ENCODE data around the gene MCC.

MCC gene

DNA sequence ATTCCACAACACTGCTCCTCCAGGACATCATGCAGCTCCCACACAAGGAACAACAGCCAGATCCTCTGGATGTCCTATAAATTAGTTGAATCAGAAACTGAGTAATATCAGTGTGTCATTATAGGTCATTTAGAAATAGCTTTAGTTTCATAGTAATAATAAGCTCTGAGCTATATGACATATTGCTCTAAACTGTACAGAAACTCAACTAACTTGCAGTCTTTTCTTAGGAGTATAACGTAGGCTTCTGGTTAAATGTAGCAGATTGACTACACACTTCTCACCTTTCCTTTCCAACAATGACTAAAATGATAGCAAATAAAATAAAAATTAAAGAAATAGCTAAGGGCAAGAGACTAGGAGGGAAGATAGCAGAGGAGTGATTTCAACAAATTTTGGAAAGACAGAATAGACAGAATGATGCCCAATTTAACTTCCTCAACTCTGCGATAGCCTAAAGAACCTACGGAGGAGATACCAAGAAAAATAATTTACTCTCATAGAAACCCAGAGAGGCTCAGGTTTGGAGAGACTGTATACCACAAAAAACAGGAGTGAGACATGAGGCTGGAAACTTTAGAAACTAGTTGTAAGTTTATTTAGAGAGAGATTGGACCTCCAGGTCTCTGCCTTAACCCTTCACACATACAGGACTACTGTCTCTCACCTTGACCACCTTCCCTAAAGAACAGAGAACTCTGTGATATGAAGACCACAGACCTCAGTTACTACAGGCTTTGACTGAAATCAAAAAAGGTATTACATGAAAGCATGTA lies 247.1 kb downstream of the MCC start:
- no peak for DNase-seq

DNA sequence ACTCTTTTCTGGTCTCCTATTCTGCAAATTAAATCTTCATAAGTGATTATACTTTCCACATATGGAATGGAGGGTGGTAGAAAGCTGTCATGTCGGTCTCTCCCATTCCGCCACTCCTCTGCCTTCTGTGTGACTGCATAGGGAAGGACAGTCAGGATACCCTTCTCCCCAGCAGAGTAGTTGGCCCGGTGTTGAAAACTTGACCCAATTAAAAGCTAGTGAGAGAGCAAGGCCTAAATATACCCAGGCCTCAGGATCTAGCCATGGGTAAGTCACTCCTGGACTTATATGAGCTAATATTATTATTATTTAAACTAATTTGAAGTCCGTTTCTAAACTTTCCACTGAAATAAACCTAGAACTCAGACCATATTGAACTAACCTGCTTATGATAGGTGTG lies 248.2 kb downstream of the MCC start:
- DNase-seq = no peak

DNA sequence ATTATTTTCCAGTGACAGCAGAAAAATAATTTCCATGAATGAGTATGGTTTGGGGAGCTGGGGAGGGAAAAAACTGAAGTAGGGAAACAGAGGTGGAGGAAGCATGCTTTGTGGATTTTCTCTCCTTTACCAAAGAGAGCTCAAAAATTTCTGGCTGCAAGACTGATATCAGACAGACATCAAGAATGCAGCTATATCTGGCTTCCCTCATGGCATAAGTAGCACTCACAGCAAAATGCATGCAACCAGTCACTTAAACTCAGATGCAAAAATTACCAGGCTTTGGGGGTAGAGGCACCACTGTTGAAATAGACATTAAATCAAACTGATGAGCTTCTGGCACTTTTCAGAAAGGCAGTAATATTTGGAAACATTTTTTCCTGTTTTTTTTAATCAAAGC lies 250.4 kb downstream of the MCC start:
- DNase-seq = peak; percentile 42

DNA sequence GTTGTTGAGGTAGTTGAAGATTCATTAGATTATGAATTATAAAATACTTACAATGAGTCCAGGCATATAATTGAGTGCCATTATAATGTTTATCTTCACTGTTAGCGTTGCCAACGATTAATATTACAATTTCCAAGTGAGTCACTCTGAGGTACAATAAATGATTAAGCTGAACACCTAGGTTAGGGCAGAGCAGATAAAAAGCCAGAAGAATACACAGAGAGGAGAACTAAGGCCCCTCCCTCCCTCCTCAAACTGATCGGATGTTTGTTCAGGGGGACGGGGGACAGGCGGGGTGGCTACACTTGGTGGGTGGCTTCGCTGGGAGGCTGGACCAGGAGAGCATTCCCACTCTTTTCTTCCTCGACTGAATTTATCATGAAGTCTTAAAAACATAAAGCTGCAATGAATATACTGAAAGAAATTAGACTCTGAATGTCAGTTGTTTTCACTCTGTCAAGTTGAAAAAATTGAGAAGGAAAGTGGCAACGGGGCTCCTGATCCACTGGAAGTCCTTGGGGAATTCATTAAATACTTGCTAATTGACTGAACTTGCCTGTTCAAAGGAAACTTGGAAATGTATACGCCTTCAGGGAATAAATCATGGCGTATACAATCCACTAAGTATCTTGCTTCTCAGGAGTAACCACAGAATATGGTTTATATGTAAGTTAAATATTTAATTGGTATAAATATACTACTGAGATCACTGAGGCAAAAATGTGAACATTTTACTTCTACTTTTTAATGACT lies 251.5 kb downstream of the MCC start:
- peak; percentile 94 for DNase-seq

DNA sequence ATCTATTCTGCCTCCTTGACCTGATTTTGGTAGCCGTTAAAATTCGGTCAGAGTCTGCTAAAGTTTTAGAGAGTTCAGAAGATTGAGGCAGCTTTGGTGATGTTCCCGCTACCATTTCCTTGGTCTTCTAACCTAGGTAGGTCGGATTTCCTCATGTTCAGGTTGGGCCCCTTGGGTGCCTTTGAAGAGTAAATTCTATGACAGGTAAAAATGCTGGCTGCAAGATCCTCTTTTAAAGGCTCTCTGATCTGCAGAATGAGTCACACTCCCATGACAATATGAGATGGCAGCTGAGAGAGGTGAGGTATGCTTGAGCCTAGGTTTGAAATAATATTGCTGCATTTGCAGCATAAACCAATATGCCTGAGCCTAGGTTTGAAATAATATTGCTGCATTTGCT lies 252.4 kb downstream of the MCC start:
- peak; percentile 65 for DNase-seq

DNA sequence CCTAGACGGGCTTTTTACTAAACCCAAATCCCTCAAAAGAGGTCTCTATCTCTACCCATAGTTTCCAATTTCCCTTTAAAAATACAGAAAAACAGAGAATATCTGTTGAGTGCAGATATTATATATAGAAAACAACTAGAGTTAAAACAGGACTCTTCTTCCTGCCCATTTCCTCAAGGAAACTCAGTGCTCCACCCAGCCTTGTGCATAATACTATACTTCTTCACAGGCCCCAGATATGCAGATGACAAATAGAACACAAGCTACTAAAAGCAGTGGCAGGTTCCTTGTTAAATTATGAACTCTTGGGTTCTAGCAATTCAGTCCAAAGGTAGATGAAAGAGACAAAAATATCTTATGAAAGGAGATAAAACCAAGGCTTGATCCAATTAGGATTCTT lies 253.7 kb downstream of the MCC start:
- no peak for DNase-seq

DNA sequence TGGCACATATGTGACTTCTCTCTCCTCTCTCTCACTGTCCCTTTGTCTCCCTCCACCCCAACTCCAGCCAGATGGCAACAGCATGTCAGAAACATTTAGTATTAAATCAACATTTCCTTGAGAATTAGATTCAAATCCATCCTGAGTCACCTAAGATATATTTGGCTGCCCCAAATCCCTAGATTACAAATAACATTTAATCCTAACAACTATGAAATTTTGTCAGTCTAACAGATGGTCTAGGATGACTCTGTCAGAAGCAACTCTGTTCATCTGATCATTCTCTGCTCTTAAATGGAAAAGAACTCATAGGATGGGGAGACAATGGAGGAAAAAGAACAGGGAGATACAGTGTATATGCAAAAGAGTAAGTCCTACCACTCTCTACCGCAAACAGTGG lies 254.6 kb downstream of the MCC start:
- DNase-seq = peak; percentile 64

DNA sequence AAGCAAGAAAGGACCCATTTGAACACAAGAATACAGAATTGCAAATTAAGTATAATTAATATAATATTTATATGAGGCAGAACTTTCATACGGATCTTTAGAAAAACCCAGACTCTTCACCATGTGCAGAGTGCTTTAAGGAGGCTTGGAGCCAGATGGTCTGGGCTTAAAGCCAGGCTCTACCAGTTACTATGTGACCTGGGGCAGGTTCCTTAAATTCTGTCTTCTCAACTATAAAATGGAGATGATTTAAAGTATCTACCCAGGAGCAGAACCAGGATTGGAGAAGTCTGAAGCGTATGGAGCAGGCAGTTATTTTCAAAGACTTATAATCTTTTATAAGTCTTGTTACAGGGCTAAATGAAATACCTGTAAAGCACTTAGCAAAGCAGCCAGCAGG lies 255.6 kb downstream of the MCC start:
- DNase-seq = peak; percentile 82

DNA sequence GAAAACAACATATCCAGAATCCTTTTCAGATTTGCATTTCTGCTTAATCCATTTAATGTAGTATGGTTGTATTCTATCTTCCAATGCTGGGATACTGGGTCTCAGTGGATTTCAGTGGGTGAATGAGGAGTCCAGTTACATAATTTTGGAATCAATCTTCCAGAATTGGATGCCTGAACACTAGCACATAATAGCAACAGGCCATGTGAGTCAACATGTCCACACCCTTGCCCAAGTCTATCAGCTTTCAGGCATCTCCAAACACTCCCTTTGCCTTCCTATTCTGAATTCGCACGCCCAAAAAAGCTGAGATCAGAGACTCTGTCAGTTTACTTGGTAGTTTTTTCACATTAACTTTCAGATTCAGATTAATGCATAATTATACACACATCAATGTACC lies 256.0 kb downstream of the MCC start:
- peak; percentile 64 for DNase-seq

DNA sequence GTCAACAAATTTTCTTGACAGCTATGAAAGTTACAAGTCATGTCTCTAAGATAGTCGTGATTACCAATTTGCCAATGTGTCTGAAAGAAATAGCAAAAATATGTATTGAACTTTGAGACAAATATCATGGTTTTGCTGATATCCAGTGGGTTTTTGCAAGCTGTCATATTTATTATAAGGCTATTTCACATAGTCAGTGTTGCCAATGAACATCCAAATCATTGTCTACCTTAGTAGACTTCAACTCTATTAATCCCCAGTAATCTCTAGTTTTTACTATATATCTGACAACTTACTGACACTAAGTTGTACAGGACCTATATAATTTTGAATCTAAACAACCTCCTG lies 256.6 kb downstream of the MCC start:
- DNase-seq = no peak

DNA sequence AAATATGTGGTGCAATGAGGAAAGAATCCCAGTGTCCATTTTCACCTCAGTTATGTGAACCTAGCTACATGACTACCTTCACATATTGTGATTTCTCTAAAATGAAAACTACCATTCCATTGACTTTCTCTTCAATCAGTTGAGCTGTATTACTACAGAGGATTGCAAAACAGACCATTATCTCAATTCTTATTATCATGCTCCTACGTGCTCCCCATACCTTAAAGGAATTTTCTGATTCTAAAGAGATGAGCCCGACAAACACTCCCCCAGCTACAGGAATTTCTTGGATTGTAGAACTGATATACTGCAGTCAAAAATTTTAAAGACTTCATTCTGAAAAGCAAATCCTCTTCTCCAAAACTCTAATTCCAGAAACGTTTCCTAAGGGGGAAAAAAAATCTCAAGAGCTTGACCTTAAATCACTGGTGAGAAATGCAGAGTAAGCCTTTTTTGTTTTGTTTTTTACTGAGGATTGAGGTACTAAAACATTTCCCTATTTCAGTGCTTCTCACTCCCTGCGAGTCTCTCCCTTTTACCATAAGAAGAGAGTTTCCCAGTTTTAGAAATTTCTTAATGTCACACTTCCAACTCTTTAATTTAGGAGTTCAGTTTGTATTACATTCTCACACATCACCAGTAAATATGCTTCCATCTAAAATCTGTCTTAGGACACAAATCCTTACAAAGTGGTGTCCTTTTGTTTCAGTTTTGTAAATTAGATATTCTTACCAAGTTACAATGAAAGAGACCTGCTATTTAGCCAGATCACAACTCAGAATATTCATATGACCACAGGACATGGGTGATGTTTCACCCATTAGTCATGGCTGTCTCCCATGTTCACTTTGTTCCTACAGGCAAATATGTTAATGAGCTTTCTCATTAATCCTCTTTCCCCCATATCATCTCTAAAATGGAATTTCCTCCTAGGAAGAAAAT lies 257.3 kb downstream of the MCC start:
- DNase-seq = no peak

DNA sequence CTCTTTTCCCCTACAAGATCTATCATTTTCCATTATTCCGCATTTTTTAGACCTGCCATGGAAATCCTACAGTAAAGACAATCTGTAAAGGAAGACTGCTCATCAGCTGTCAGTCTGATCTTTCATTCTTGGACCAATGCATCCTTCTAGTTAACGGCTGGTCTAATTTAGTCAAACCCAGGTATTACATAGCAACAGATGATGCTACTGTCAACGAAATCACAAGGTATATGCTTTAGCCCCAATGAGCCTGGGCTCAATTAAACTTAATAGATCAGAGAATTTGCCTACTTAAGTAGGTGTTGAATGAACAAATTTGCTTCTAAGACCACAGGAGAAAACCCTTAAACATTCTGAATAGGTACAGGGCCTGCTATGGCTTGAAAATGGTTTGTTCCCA lies 260.5 kb downstream of the MCC start:
- DNase-seq = peak; percentile 51

DNA sequence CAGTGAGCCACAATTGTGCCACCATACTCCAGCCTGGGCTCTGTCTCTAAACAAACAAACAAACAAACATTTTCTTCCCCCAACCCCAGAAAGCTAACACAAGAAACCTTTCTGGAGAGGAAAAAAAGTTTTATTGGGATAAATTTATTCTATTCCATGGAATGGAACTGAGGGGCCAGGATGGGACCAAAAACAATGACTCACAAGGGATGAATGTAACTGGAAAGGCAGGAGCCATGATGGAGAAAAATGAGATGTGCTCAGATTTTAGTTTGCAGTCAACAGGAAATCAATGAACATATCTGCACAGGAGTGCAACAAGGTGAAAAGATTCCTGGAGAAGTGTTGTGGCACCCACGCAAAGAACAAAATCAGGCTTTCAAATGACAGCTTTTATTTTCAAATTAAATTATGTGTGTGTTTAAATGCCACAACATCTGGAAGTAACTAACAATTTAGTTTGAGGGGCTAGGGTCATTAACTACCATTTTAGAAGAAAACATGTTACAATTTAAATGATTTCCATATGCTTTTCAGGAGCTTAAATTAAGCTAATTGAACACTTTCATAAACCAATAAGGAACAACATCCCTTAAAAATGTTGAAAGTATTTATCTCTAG lies 262.0 kb downstream of the MCC start:
- no peak for DNase-seq

DNA sequence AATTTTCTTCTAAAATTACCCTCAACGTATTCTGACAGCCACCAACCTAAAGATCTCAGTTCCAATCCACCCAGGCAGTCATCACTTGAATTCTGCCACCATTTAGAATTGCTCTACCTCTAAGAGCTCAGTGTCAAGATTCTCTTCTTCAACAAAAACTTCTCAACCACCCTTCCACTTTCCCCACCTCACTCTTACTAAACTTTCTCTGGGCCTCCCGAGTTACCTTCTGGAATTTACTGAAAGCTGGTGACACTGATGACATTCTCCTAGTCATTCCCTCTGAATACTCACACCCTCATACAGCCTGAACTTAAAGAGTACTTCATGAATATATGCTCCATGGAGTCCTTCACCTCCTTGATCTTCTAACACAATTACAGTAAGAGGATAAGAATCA lies 263.0 kb downstream of the MCC start:
- no peak for DNase-seq

DNA sequence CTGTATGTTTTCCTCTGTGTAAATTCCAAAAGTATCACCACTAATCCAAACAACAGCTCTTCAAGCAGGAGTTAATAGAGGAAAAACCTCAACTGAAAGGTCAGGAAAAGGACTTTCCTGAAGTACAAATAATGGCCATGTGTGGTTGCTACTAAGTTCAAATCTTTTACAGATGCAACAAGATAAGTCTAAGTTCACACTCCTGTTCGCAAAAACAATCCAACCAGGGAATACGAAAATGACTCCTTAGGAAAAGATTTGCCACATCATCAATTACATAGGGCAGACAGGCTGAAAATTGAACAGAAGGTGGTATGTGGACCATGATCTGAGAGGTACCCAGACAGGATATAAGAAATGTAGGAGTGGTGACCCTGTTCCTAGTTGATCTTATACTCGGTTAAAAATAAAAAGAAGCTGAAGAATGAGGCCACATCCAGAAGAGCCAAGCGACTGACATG lies 263.6 kb downstream of the MCC start:
- no peak for DNase-seq

DNA sequence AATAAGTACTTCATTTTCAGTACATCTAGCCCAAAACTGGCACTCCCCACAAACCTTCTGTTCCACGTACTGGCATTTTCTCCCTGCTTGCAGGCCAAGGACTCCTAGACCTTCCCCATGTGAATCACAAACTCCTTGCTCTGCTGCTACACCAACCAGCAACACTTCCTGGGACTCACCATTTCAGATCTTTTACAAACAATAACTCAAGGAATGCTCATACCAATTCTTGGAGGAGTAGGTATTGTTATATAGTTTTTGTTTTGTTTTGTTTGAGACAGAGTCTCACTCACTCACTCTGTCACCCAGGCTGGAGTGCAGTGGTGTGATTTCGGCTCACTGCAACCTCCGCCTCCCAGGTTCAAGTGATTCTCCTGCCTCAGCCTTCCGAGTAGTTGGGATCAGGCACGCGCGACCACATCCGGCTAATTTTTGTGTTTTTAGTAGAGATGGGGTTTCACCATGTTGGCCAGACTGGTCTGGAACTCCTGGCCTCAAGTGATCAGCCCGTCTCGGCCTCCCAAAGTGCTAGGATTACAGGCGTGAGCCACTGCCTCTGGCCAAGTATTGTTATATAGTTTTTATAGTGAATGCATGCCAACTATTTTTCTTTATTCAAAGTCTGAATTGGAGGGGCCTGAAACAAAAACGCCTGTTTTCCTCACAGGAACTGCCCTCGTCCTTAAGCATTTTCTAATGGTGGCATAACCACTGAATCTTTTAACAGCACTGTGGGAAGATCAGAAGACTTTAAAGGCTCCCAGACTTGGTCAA lies 264.2 kb downstream of the MCC start:
- DNase-seq = no peak

DNA sequence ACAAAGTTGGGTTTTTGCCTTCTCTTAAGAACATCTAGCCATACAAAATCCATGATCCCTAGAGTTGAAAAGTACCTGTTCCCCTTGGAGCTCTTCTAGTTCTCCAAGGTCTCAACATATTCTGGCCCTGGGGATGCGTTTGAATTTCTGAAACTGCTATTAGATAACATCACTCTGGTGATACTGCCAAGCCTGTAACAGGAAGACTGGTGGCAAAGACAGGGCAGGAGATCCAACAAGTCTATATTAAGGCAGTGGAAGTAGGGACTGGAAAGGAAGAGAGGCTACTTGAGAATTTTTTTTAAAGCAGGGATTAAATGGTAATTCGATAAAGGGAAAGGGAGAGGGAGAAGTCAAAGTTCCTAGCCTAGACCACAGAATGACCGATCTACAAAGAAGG lies 264.9 kb downstream of the MCC start:
- no peak for DNase-seq

DNA sequence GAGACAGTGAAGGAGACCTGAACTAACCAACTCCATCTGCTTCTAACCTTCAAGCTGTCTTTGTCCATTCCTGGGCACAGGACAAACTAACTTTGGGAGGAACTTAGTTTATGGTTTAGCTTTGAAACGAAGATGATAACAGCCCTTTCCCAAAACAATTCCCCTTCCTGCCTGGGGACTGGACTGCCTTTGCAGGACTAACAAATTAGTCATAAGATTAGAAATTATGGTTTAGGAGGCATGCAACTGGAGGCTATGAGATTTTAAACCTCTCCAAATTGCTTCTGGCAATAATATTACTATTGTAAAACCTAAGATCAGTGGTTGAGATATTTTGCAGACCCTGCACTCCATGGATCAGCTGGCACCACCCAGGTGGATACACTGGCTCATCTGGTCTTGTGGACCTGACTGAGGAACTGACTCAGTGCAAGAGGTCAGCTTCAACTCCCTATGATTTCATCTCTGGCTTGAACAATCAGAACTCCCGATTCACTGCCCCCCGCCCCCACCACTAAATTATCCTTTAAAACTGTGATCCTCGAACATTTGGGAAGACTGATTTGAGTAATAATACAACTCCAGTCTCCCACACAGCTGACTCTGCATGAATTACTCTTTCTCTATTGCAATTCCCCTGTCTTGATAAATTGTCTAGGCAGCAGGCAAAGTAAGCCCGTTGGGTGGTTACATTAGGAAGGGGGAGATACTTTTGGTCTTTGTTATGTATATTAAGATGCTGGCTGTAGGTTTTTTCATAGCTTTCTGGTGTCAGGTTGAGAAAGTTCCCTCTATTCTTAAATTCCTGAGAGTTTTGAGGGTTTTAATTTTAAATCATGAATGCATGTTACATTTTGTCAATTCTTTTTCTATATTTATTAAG lies 266.7 kb downstream of the MCC start:
- DNase-seq = no peak

DNA sequence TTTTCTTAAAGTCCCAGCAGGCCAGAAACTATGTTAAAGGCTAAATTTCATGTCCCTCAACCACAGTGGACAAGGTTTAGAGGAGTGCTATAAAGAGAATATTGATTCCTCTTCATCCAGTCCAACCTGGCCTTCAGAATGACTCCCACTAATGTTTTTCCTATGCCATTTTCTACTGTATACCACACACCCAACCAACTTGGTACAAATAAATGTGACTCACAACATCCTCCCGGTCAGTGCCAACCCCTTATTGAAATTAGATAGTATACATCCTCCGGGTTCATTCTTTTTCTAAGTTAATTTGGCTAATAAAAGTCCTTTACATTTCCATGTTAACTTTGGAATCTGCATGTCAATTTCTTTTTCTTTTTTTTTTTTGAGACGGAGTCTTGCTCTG lies 268.6 kb downstream of the MCC start:
- DNase-seq = no peak

DNA sequence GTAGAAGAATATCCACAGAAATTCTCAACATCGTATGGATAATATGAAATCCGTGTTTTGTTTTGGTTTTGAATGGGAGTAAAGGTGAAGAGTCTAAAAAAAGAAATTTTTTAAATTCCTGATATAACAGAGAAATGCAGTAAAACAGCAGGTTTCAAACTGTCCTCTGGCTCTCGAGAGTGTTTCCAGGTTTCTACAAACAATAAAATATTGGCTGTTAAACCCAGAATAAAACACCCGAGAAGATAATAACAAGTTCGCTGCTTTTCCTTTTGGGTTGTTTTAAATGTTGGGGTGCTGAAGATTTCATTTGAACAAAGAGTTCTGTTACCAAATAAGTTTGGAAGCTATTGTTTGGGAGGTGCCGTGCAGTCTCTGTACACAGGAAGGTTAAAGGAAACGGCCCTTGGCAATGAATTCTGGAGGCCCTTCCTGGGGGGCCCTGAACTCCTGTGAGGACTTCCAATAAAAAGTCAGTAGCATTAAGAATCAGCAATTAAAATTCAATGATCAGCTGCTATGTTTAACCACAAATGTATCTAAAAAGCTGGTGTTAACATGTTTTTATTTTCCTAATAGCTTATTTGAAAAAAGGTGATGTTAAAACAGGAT lies 269.2 kb downstream of the MCC start:
- peak; percentile 77 for DNase-seq

DNA sequence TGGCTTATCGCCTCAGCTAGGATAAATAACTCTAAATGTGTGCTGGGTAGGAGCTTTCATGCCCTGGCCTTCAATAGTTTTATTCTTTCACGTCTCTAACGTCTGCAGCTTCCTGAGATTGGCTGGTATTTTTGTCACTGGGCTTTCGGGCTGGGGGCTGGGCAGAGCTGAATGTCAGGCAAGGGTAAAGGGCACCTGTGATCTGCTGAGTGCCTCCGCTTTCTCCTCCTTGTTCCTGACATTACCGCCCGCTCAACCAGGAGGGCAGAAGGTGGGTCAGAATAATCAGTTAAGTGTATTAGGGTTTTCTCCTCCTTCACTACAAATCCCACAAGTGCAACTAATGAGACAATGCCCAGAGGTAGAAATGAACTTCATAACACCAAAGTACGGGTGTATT lies 270.1 kb downstream of the MCC start:
- no peak for DNase-seq
